ENCODE results near the gene DDX20.

DDX20 gene

GRCh38 chr1:111755331-111756123 is at the start of gene DDX20:
DDX20 (plus strand) TSS chr1:111755901; CDS start chr1:111755925, 24 bp downstream.
- Mint-ChIP-seq H3K4me3 (peak within 1 kb of the TSS; percentile 95), H3K4me1 (ENCODE audit: low read depth) (peaks cover 40% of the 10 kb centered on the region), H3K36me3 (peaks cover 6% of the 10 kb centered on the region), H3K27me3 (no peaks in the 10 kb centered on the region), H3K27ac (peak within 1 kb of the TSS; percentile 98), H3K9me3 (ENCODE audit: low read depth) (no peaks in the 10 kb centered on the region)

- Mint-ChIP-seq H3K4me1 (ENCODE audit: low read depth) (peaks cover 13% of the 10 kb centered on the region), H3K36me3 (peaks cover 8% of the 10 kb centered on the region), H3K27me3 (no peaks in the 10 kb centered on the region), H3K4me3 (no peak overlapping the region), H3K9me3 (ENCODE audit: low read depth) (no peaks in the 10 kb centered on the region), H3K27ac (no peak overlapping the region)
Observed at GRCh38 chr1:111706921-111707320, 48.8 kb upstream of the DDX20 start.

- Mint-ChIP-seq H3K9me3 (ENCODE audit: low read depth) (no peaks in the 10 kb centered on the region), H3K27me3 (no peaks in the 10 kb centered on the region), H3K4me1 (ENCODE audit: low read depth) (peaks cover 13% of the 10 kb centered on the region), H3K27ac (peak overlapping the region; percentile 22), H3K36me3 (peaks cover 8% of the 10 kb centered on the region), H3K4me3 (no peak overlapping the region)
Observed at GRCh38 chr1:111707906-111708305, 47.8 kb upstream of the DDX20 start.

- H3K4me1 Mint-ChIP-seq (ENCODE audit: low read depth), result peaks cover 16% of the 10 kb centered on the region
- H3K36me3 Mint-ChIP-seq, result peaks cover 3% of the 10 kb centered on the region
- H3K4me3 Mint-ChIP-seq, result no peak overlapping the region
- H3K9me3 Mint-ChIP-seq (ENCODE audit: low read depth), result no peaks in the 10 kb centered on the region
- no peaks in the 10 kb centered on the region for H3K27me3 Mint-ChIP-seq
- H3K27ac Mint-ChIP-seq, result peak overlapping the region; percentile 56
Observed at GRCh38 chr1:111709986-111710385, 45.7 kb upstream of the DDX20 start.

- Mint-ChIP-seq H3K4me3 (no peak overlapping the region), H3K36me3 (peaks cover 2% of the 10 kb centered on the region), H3K9me3 (ENCODE audit: low read depth) (no peaks in the 10 kb centered on the region), H3K4me1 (ENCODE audit: low read depth) (peaks cover 15% of the 10 kb centered on the region), H3K27ac (no peak overlapping the region), H3K27me3 (no peaks in the 10 kb centered on the region)
Observed at GRCh38 chr1:111716333-111716732, 39.4 kb upstream of the DDX20 start.

- peaks cover 15% of the 10 kb centered on the region for H3K4me1 Mint-ChIP-seq (ENCODE audit: low read depth)
- H3K4me3 Mint-ChIP-seq, result no peak overlapping the region
- H3K36me3 Mint-ChIP-seq, result peaks cover 2% of the 10 kb centered on the region
- H3K27me3 Mint-ChIP-seq, result no peaks in the 10 kb centered on the region
- peak overlapping the region; percentile 23 for H3K27ac Mint-ChIP-seq
- no peaks in the 10 kb centered on the region for H3K9me3 Mint-ChIP-seq (ENCODE audit: low read depth)
Observed at GRCh38 chr1:111717450-111717849, 38.3 kb upstream of the DDX20 start.

GRCh38 chr1:111719135-111719534 is 36.6 kb upstream of the DDX20 start:
- no peak overlapping the region for H3K27ac Mint-ChIP-seq
- H3K36me3 Mint-ChIP-seq, result peaks cover 2% of the 10 kb centered on the region
- H3K4me3 Mint-ChIP-seq, result no peak overlapping the region
- H3K4me1 Mint-ChIP-seq (ENCODE audit: low read depth), result peaks cover 23% of the 10 kb centered on the region
- no peaks in the 10 kb centered on the region for H3K9me3 Mint-ChIP-seq (ENCODE audit: low read depth)
- no peaks in the 10 kb centered on the region for H3K27me3 Mint-ChIP-seq

GRCh38 chr1:111719674-111720132 is 36.0 kb upstream of the DDX20 start:
- H3K27me3 Mint-ChIP-seq, result no peaks in the 10 kb centered on the region
- H3K4me3 Mint-ChIP-seq, result no peak overlapping the region
- no peak overlapping the region for H3K27ac Mint-ChIP-seq
- no peaks in the 10 kb centered on the region for H3K9me3 Mint-ChIP-seq (ENCODE audit: low read depth)
- peaks cover 2% of the 10 kb centered on the region for H3K36me3 Mint-ChIP-seq
- H3K4me1 Mint-ChIP-seq (ENCODE audit: low read depth), result peaks cover 20% of the 10 kb centered on the region

- Mint-ChIP-seq H3K36me3 (peaks cover 2% of the 10 kb centered on the region), H3K27ac (no peak overlapping the region), H3K9me3 (ENCODE audit: low read depth) (no peaks in the 10 kb centered on the region), H3K4me3 (no peak overlapping the region), H3K4me1 (ENCODE audit: low read depth) (peaks cover 19% of the 10 kb centered on the region), H3K27me3 (no peaks in the 10 kb centered on the region)
Observed at GRCh38 chr1:111720274-111720976, 35.3 kb upstream of the DDX20 start.

- peaks cover 19% of the 10 kb centered on the region for H3K4me1 Mint-ChIP-seq (ENCODE audit: low read depth)
- H3K27me3 Mint-ChIP-seq, result no peaks in the 10 kb centered on the region
- peaks cover 2% of the 10 kb centered on the region for H3K36me3 Mint-ChIP-seq
- H3K9me3 Mint-ChIP-seq (ENCODE audit: low read depth), result no peaks in the 10 kb centered on the region
- no peak overlapping the region for H3K4me3 Mint-ChIP-seq
- peak overlapping the region; percentile 28 for H3K27ac Mint-ChIP-seq
Observed at GRCh38 chr1:111720977-111721786, 34.5 kb upstream of the DDX20 start.

- Mint-ChIP-seq H3K27me3 (no peaks in the 10 kb centered on the region), H3K36me3 (no peaks in the 10 kb centered on the region), H3K27ac (no peak overlapping the region), H3K4me1 (ENCODE audit: low read depth) (peaks cover 10% of the 10 kb centered on the region), H3K9me3 (ENCODE audit: low read depth) (no peaks in the 10 kb centered on the region), H3K4me3 (no peak overlapping the region)
Observed at GRCh38 chr1:111723091-111723806, 32.5 kb upstream of the DDX20 start.

GRCh38 chr1:111723871-111724270 is 31.8 kb upstream of the DDX20 start:
- Mint-ChIP-seq H3K36me3 (no peaks in the 10 kb centered on the region), H3K4me3 (no peak overlapping the region), H3K9me3 (ENCODE audit: low read depth) (no peaks in the 10 kb centered on the region), H3K27me3 (no peaks in the 10 kb centered on the region), H3K4me1 (ENCODE audit: low read depth) (peaks cover 10% of the 10 kb centered on the region), H3K27ac (no peak overlapping the region)

GRCh38 chr1:111725192-111725591 is 30.5 kb upstream of the DDX20 start:
- Mint-ChIP-seq H3K27ac (no peak overlapping the region), H3K9me3 (ENCODE audit: low read depth) (no peaks in the 10 kb centered on the region), H3K27me3 (no peaks in the 10 kb centered on the region), H3K4me1 (ENCODE audit: low read depth) (peaks cover 10% of the 10 kb centered on the region), H3K36me3 (no peaks in the 10 kb centered on the region), H3K4me3 (no peak overlapping the region)

GRCh38 chr1:111727056-111727455 is 28.6 kb upstream of the DDX20 start:
- Mint-ChIP-seq H3K9me3 (ENCODE audit: low read depth) (no peaks in the 10 kb centered on the region), H3K4me3 (no peak overlapping the region), H3K27me3 (no peaks in the 10 kb centered on the region), H3K4me1 (ENCODE audit: low read depth) (peaks cover 10% of the 10 kb centered on the region), H3K27ac (no peak overlapping the region), H3K36me3 (no peaks in the 10 kb centered on the region)

Measured in activated naive CD8-positive, alpha-beta T cell (primary cell).